ENCODE data around the gene ACTMAP. TPM values are rescaled to one million over a fixed set of nuclear protein-coding genes. Genes with fewer than 3 reads are reported as not detected.
A peak's percentile ranks its signal among the peaks of the same experiment; 100 is the strongest.

Gene ACTMAP
- total and polyA plus RNA-seq, 9 of the 15 experiments (the other 6 are each of a cell fraction or from before 2014, with no cell fraction given), result 1.7 to 16.6 (median 4.9) TPM

GRCh38 chr19:40691421-40692211 lies 58.7 kb downstream of the ACTMAP start (continued):
- no peak for TF ChIP-seq MGA (IDR thresholded peaks at IDR 0.05)
- TF ChIP-seq MYC (IDR thresholded peaks at IDR 0.05; ENCODE audit: low read depth, low read length), result no peak
- peak; percentile 50; the same call in 1 of the 2 replicates for TF ChIP-seq MYC (CRISPR knock-in tag; IDR thresholded peaks at IDR 0.05; ENCODE audit: borderline replicate concordance, low read depth)
- no peak for TF ChIP-seq GTF2E2 (tag; IDR thresholded peaks at IDR 0.05)
- no peak for TF ChIP-seq RBM34 (IDR thresholded peaks at IDR 0.05; ENCODE audit: borderline replicate concordance, insufficient read depth, low read length)
- TF ChIP-seq KHSRP (IDR thresholded peaks at IDR 0.05), result no peak
- no peak for TF ChIP-seq HNRNPUL1 (IDR thresholded peaks at IDR 0.05; ENCODE audit: low read length)
- TF ChIP-seq, protein P1, sequence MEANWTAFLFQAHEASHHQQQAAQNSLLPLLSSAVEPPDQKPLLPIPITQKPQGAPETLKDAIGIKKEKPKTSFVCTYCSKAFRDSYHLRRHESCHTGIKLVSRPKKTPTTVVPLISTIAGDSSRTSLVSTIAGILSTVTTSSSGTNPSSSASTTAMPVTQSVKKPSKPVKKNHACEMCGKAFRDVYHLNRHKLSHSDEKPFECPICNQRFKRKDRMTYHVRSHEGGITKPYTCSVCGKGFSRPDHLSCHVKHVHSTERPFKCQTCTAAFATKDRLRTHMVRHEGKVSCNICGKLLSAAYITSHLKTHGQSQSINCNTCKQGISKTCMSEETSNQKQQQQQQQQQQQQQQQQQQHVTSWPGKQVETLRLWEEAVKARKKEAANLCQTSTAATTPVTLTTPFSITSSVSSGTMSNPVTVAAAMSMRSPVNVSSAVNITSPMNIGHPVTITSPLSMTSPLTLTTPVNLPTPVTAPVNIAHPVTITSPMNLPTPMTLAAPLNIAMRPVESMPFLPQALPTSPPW (CRISPR knock-in tag; IDR thresholded peaks at IDR 0.05), result peak; percentile 13; the same call in 1 of the 2 replicates
- no peak for TF ChIP-seq SAP30 (IDR thresholded peaks at IDR 0.05; ENCODE audit: borderline replicate concordance, insufficient read depth, low read depth, low read length, poor library complexity, severe bottlenecking)
- no peak for TF ChIP-seq STAG1 (CRISPR knock-in tag; IDR thresholded peaks at IDR 0.05; ENCODE audit: borderline replicate concordance)
- no peak for TF ChIP-seq POLR2H (tag; IDR thresholded peaks at IDR 0.05; ENCODE audit: low read depth)
- TF ChIP-seq TAF9B (IDR thresholded peaks at IDR 0.05; ENCODE audit: partially characterized antibody), result no peak
- peak; percentile 1 for TF ChIP-seq L3MBTL2 (IDR thresholded peaks at IDR 0.05)
- TF ChIP-seq TBL1XR1 (IDR thresholded peaks at IDR 0.05; ENCODE audit: low read length in 2 of 2), result no peak

Measured in K562 (cell line).